Neural progenitor cell (in vitro differentiated cells): ENCODE data around the gene CDC42EP1. TPM values are rescaled to one million over a fixed set of nuclear protein-coding genes. Genes with fewer than 3 reads are reported as not detected.

ENCODE experiments used
- DNase-seq: peaks from one replicate; pipeline ENCODE4 v3.0.0-alpha.2; 2016; ENCODE audit warnings: low spot score
- H2AFZ ChIP-seq: fragments of 200-600 bp; sonication (generic); replicated peaks from 2 replicates; pipeline ENCODE4 v1.6.1; 2016; ENCODE audit warnings: antibody characterized with exemption
- H3F3A ChIP-seq: fragments of 200-600 bp; sonication (generic); 2 replicates; pipeline ENCODE4 v1.6.1; 2016; ENCODE audit warnings: antibody characterized with exemption, low read depth
- H3K27ac ChIP-seq: fragments of 200-600 bp; sonication (generic); 2 replicates; pipeline ENCODE4 v1.5.1; 2016; ENCODE audit warnings: mild to moderate bottlenecking
- H3K27me3 ChIP-seq: fragments of 200-600 bp; sonication (generic); 2 replicates; pipeline ENCODE4 v1.6.1; 2016; ENCODE audit warnings: mild to moderate bottlenecking, moderate library complexity
- H3K36me3 ChIP-seq: fragments of 200-600 bp; sonication (generic); 2 replicates; pipeline ENCODE4 v1.5.1; 2016
- H3K4me1 ChIP-seq: fragments of 200-600 bp; sonication (generic); 2 replicates; pipeline ENCODE4 v1.6.1; 2016; ENCODE audit warnings: mixed run types
- H3K4me2 ChIP-seq: fragments of 200-600 bp; sonication (generic); 2 replicates; pipeline ENCODE4 v1.6.1; 2016
- H3K4me3 ChIP-seq: fragments of 200-600 bp; sonication (generic); 2 replicates; pipeline ENCODE4 v1.5.1; 2016
- H3K79me2 ChIP-seq: fragments of 200-600 bp; sonication (generic); 2 replicates; pipeline ENCODE4 v1.6.1; 2016; ENCODE audit warnings: low read depth
- H3K9ac ChIP-seq: fragments of 200-600 bp; sonication (generic); 2 replicates; pipeline ENCODE4 v1.6.1; 2016
- H3K9me3 ChIP-seq: fragments of 200-600 bp; sonication (generic); 2 replicates; pipeline ENCODE4 v1.5.1; 2016; ENCODE audit warnings: low read depth
- H4K20me1 ChIP-seq: fragments of 200-600 bp; sonication (generic); 2 replicates; pipeline ENCODE4 v1.6.1; 2016; ENCODE audit warnings: low read depth
- H3K27ac Mint-ChIP-seq: 3 replicates; pipeline ENCODE4 v1.8.0; 2021; ENCODE audit warnings: mixed read lengths
- H3K27me3 Mint-ChIP-seq: 2 replicates; pipeline ENCODE4 v1.8.0; 2022; ENCODE audit warnings: low read depth, mild to moderate bottlenecking, inconsistent platforms, moderate library complexity, mixed read lengths; ENCODE audit not compliant: insufficient read depth
- H3K36me3 Mint-ChIP-seq: 3 replicates; pipeline ENCODE4 v1.8.0; 2021; ENCODE audit warnings: mixed read lengths
- H3K4me1 Mint-ChIP-seq: 3 replicates; pipeline ENCODE4 v1.8.0; 2021; ENCODE audit warnings: mixed read lengths
- H3K4me3 Mint-ChIP-seq: 3 replicates; pipeline ENCODE4 v1.8.0; 2021; ENCODE audit warnings: mild to moderate bottlenecking, moderate library complexity, mixed read lengths
- H3K9me3 Mint-ChIP-seq: 3 replicates; pipeline ENCODE4 v1.8.0; 2020; ENCODE audit warnings: mixed read lengths
- EZH2 ChIP-seq: fragments of 200-600 bp; sonication (generic); IDR thresholded peaks from 2 replicates; pipeline ENCODE4 v1.6.1; 2017; ENCODE audit warnings: antibody characterized with exemption, mild to moderate bottlenecking, moderate library complexity
- EZH2phosphoT487 ChIP-seq: fragments of 200-600 bp; sonication (generic); IDR thresholded peaks from 2 replicates; pipeline ENCODE4 v1.6.1; 2017; ENCODE audit warnings: antibody characterized with exemption
- total RNA-seq: library from RNA; depleted of rRNA; stranded (reverse); fragments of >200 nt; gene quantifications from 2 replicates; pipeline ENCODE4 v1.2.3, GENCODE V29; 2015; ENCODE audit warnings: low replicate concordance
- TF ChIP-seq, protein P1 (sequence below): fragments of 200-600 bp; sonication (generic); IDR thresholded peaks from 2 replicates; pipeline ENCODE4 v1.5.1; 2017; ENCODE audit warnings: antibody characterized with exemption, mild to moderate bottlenecking

Gene CDC42EP1
- total RNA-seq, 1 donor from 2014 or later, result 0.84 TPM

DNA sequence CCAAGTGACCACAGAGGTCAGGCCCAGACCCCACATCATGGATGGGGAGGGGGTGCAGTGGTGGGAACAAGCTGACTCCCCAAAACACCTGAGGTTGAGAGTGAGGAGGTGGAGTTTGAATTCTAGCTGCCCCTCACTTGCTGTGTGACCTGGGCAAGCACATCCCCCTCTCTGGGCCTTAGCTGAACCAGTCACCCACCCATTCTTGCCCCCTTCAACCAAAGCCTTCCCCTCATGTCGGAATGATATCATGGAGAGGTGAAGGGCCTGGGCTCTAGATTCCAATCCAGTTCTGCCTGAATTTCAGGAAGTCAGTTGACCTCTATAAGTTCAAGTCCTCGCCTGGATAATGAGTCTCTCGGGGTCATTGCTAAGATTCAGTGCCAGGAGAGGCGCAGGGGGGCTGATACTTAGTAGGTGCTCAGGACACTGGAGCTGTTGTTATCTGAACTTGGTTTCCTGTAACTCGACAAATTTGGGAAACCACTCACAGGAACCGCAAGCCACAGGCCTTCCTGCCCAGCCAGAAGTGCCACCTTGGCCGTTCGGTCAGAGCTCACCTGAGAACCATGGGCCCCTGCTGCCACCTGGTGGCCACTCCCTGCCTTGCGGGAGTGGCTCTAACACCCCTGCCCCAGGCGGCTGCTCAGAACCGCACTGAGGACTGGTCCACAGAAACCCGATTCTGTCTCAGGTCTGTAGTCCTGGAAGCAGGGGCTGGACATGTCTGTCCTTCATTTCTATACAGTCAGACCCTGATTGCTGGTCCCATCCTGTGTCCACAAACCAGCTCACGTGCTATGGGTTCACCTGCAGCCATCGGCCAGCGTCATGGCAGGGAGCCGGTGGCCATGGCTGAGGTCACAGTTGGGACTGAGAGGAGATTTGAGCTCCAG is 6.9 kb downstream of the CDC42EP1 start:
- H3K4me1 ChIP-seq, result no peaks in the 10 kb centered on the region
- H3K4me1 Mint-ChIP-seq, result peaks cover 23% of the 10 kb centered on the region
- no peaks in the 10 kb centered on the region for H3F3A ChIP-seq
- H3K27me3 Mint-ChIP-seq, result peaks cover 8% of the 10 kb centered on the region
- H3K4me2 ChIP-seq, result no peak overlapping the region
- peaks cover 1% of the 10 kb centered on the region for H3K27me3 ChIP-seq
- H3K36me3 ChIP-seq, result no peaks in the 10 kb centered on the region
- H3K27ac Mint-ChIP-seq, result no peak overlapping the region
- TF ChIP-seq, protein P1, sequence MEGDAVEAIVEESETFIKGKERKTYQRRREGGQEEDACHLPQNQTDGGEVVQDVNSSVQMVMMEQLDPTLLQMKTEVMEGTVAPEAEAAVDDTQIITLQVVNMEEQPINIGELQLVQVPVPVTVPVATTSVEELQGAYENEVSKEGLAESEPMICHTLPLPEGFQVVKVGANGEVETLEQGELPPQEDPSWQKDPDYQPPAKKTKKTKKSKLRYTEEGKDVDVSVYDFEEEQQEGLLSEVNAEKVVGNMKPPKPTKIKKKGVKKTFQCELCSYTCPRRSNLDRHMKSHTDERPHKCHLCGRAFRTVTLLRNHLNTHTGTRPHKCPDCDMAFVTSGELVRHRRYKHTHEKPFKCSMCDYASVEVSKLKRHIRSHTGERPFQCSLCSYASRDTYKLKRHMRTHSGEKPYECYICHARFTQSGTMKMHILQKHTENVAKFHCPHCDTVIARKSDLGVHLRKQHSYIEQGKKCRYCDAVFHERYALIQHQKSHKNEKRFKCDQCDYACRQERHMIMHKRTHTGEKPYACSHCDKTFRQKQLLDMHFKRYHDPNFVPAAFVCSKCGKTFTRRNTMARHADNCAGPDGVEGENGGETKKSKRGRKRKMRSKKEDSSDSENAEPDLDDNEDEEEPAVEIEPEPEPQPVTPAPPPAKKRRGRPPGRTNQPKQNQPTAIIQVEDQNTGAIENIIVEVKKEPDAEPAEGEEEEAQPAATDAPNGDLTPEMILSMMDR, result peak; percentile 94
- TF ChIP-seq EZH2phosphoT487, result no peak
- H3K9me3 ChIP-seq, result no peaks in the 10 kb centered on the region
- H3K36me3 Mint-ChIP-seq, result peaks cover 2% of the 10 kb centered on the region
- no peaks in the 10 kb centered on the region for H4K20me1 ChIP-seq
- H2AFZ ChIP-seq, result no peak overlapping the region
- no peak overlapping the region for H3K27ac ChIP-seq
- no peak overlapping the region for H3K4me3 Mint-ChIP-seq
- no peak overlapping the region for H3K4me3 ChIP-seq
- DNase-seq, result peak; percentile 88
- H3K79me2 ChIP-seq, result no peaks in the 10 kb centered on the region
- H3K9me3 Mint-ChIP-seq, result no peaks in the 10 kb centered on the region
- no peak overlapping the region for H3K9ac ChIP-seq

DNA sequence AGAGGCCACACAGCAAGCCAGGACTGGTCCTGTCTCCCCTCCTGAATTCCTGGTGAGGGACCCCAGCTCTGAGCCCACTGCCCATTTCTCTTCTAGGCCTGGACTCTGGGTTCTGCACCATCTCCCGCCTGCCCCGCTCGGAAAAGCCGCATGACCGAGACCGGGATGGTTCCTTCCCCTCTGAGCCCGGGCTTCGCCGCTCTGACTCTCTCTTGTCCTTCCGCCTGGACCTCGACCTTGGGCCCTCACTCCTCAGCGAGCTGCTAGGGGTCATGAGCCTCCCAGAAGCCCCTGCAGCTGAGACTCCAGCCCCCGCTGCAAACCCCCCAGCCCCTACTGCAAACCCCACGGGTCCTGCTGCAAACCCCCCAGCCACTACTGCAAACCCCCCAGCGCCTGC is 7.7 kb downstream of the CDC42EP1 start:
- no peak for DNase-seq
- no peak overlapping the region for H3K4me3 ChIP-seq
- peaks cover 2% of the 10 kb centered on the region for H3K36me3 Mint-ChIP-seq
- H3K9me3 ChIP-seq, result no peaks in the 10 kb centered on the region
- H3K27me3 Mint-ChIP-seq, result peaks cover 8% of the 10 kb centered on the region
- H3K9me3 Mint-ChIP-seq, result no peaks in the 10 kb centered on the region
- H3K4me2 ChIP-seq, result no peak overlapping the region
- peaks cover 16% of the 10 kb centered on the region for H3K4me1 Mint-ChIP-seq
- no peaks in the 10 kb centered on the region for H3K4me1 ChIP-seq
- H3K9ac ChIP-seq, result no peak overlapping the region
- H4K20me1 ChIP-seq, result no peaks in the 10 kb centered on the region
- H3K79me2 ChIP-seq, result no peaks in the 10 kb centered on the region
- H3K27ac ChIP-seq, result no peak overlapping the region
- TF ChIP-seq EZH2, result no peak
- TF ChIP-seq, protein P1, result no peak
- TF ChIP-seq EZH2phosphoT487, result no peak
- H3K36me3 ChIP-seq, result no peaks in the 10 kb centered on the region
- no peak overlapping the region for H3K27ac Mint-ChIP-seq
- no peak overlapping the region for H3K4me3 Mint-ChIP-seq
- no peaks in the 10 kb centered on the region for H3K27me3 ChIP-seq
- no peaks in the 10 kb centered on the region for H3F3A ChIP-seq
- no peak overlapping the region for H2AFZ ChIP-seq

DNA sequence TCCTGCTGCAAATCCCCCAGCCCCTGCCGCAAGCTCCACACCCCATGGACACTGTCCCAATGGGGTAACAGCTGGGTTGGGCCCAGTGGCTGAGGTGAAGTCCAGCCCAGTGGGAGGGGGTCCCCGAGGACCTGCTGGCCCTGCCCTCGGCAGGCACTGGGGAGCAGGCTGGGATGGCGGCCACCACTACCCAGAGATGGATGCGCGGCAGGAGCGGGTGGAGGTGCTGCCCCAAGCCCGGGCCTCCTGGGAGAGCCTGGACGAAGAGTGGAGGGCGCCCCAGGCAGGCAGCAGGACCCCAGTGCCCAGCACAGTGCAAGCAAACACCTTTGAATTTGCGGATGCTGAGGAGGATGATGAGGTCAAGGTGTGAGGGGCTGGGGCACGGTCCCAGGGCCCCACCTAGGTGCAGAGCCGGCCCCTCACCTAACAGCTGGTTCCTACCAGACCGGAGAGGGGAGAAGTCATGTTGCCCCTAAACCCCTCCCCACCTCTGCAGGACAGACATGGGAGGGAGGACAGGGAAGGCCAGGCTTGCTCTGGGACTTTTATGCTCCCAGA is 8.2 kb downstream of the CDC42EP1 start:
- Mint-ChIP-seq H3K4me1 (peaks cover 11% of the 10 kb centered on the region), H3K9me3 (no peaks in the 10 kb centered on the region), H3K36me3 (peaks cover 2% of the 10 kb centered on the region), H3K27me3 (peaks cover 8% of the 10 kb centered on the region), H3K27ac (no peak overlapping the region), H3K4me3 (no peak overlapping the region)
- no peak overlapping the region for H3K4me2 ChIP-seq
- H3K4me1 ChIP-seq, result no peaks in the 10 kb centered on the region
- no peak overlapping the region for H3K9ac ChIP-seq
- no peak for TF ChIP-seq EZH2
- TF ChIP-seq, protein P1, result no peak
- TF ChIP-seq EZH2phosphoT487, result no peak
- no peaks in the 10 kb centered on the region for H3K79me2 ChIP-seq
- H3K27me3 ChIP-seq, result no peaks in the 10 kb centered on the region
- H2AFZ ChIP-seq, result no peak overlapping the region
- no peak overlapping the region for H3K4me3 ChIP-seq
- DNase-seq, result no peak
- no peaks in the 10 kb centered on the region for H3K36me3 ChIP-seq
- no peaks in the 10 kb centered on the region for H3F3A ChIP-seq
- no peak overlapping the region for H3K27ac ChIP-seq
- no peaks in the 10 kb centered on the region for H3K9me3 ChIP-seq
- H4K20me1 ChIP-seq, result no peaks in the 10 kb centered on the region
